SH-SY5Y (cell line): ENCODE measurements around the gene TTPAL.

Experiments used
- GATA2 ChIP-seq: IDR thresholded peaks from 2 replicates; pipeline ENCODE4 v1.6.1; 2011; ENCODE audit warnings: mild to moderate bottlenecking, low read depth, low read length
- GATA3 ChIP-seq: IDR thresholded peaks from 2 replicates; pipeline ENCODE4 v1.6.1; 2011; ENCODE audit warnings: low read depth, mild to moderate bottlenecking, low read length, moderate library complexity

Gene TTPAL

DNA sequence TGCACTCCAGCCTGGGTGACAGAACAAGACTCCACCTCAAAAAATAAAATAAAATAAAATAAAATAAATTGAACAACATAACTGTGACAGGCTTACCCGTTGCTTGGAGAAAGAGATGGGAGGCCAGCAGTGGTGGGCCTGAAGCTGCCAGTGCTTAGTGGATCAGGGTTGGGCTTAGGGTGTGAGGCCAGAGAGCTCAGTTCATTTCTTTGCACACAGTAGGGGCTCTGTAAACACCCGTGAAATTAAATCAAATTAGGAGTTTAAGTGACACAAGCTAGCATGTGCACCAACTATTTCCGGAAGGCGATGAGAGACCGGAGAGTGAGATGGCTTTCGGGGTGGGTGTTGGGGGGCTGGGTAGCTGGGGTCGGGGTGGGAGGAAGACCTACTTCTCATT lies 25.8 kb upstream of the TTPAL start:
- no peak for TF ChIP-seq GATA2
- no peak for TF ChIP-seq GATA3

GRCh38 chr20:44450281-44450889 lies 25.3 kb upstream of the TTPAL start:
- TF ChIP-seq GATA2 (no peak), GATA3 (no peak)

GRCh38 chr20:44450903-44451450 lies 24.7 kb upstream of the TTPAL start:
- no peak for TF ChIP-seq GATA3
- no peak for TF ChIP-seq GATA2

- TF ChIP-seq GATA3 (no peak), GATA2 (no peak)
Observed at GRCh38 chr20:44454306-44454963, 21.2 kb upstream of the TTPAL start.

DNA sequence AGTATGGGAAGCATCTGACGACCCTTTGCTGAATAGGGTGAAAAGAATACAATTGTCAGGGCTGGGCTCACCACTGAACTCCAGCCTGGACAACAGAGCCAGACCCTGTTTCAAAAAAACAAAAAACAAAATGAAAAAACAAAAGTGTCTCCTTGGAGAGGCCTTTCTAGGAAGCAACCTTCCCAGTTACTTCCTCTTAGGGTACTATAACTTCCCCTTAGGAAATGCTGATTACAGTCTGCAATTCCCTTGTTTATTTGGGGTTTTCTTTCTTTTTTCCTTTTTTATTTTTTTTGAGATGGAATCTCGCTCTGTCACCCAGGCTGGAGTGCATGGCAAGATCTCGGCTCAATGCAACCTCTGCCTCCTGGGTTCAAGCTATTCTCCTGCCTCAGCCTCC lies 20.5 kb upstream of the TTPAL start:
- no peak for TF ChIP-seq GATA3
- TF ChIP-seq GATA2 = no peak

- no peak for TF ChIP-seq GATA2
- no peak for TF ChIP-seq GATA3
Observed at GRCh38 chr20:44456611-44457010, 19.1 kb upstream of the TTPAL start.

GRCh38 chr20:44457016-44457415 lies 18.7 kb upstream of the TTPAL start:
- TF ChIP-seq GATA2 (peak; percentile 83), GATA3 (no peak)

DNA sequence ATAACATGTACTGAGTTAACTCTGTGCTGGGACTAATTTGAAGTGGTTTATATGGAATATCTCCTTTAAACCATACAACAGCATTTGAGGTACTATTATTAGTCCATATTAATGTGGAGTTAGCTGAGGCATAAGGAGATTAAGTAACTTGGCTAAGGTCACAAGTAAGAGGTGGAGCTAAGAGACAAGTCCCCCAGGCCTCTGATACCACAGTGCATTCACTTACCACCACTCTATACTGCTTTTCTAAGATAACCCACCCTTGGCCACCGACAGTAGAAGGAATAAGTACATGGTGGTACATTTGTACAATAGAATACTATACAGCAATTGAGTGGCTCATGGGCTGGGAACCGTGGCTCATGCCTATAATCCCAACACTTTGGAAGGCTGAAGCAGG lies 16.4 kb upstream of the TTPAL start:
- TF ChIP-seq GATA2 (no peak), GATA3 (no peak)

- no peak for TF ChIP-seq GATA2
- no peak for TF ChIP-seq GATA3
Observed at GRCh38 chr20:44460795-44461141, 14.9 kb upstream of the TTPAL start.

- TF ChIP-seq GATA2 = no peak
- no peak for TF ChIP-seq GATA3
Observed at GRCh38 chr20:44461142-44461802, 14.4 kb upstream of the TTPAL start.

DNA sequence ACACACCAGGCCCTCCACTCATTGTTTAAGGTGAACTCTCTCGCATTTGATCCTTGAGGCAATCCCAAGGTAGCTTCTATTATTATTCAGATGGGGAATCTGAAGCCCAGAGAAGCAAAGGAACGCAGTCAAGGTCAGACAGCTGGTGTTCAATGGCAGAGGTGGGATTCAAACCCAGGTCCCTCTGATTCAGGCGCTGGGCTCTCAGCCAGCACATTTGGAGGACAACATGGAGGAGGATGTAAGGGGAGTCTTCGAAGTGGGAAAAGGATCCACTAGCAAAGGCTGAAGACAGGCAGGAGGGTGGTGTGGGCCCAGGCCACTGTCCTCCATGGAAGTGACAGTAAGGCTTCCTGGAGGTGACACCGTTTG lies 13.9 kb upstream of the TTPAL start:
- TF ChIP-seq GATA3 (no peak), GATA2 (no peak)

- TF ChIP-seq GATA2 (no peak), GATA3 (no peak)
Observed at GRCh38 chr20:44463466-44463865, 12.2 kb upstream of the TTPAL start.

- TF ChIP-seq GATA3 = no peak
Observed at GRCh38 chr20:44464514-44464913, 11.2 kb upstream of the TTPAL start.

DNA sequence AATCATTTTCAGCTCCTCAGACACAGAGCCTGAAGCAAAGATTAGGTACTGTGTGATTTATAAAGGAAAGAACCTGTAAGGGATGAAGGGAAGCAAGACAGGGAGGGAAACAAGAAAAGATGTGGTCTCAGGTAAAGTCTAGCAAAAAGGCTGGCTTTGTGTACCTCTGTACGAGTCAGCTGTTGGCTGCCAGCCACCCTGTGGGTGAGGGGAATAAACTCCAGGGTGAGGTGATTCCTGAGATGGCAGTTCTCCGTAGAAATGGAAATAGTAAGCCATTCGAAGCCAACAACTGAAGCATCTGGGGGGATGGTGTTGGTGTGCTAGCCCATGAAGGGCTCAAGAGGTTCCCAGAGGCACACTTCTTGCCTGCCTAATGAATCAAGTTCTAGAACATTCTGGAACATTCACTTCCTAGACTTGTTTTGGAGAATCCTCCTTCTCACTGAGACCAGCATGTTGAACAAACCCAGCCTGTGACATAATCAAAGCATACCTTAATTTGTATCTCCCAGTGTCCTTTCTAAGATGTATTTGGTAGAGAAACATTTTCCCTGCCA lies 10.6 kb upstream of the TTPAL start:
- TF ChIP-seq GATA3 = no peak
- TF ChIP-seq GATA2 = no peak
